HepG2 (cell line): ENCODE measurements around the gene RB1. TPM values are rescaled to one million over a fixed set of nuclear protein-coding genes. Genes with fewer than 3 reads are reported as not detected.
"Not testable (repeated sequence)": the region's sequence is repeated elsewhere in the genome, so short reads cannot be mapped to it uniquely, and the experiment has no call there.

Experiments
- ATAC-seq: fragments of 200-7000 bp; cut with Tn5 transposase; 3 replicates; pipeline ENCODE4 v1.9.1; 2020; ENCODE audit warnings: mild to moderate bottlenecking, moderate library complexity
- BruUV-seq: library from RNA; stranded (reverse); fragments of 400-500 nt; replicated peaks from 2 replicates; lab custom pipeline; 2021; lab: Mats Ljungman, UMichigan
- CTCF ChIA-PET: fragments of 300-600 bp; formaldehyde crosslinking; extraction: SDS; loops from one replicate; lab custom pipeline; 2021; ENCODE audit warnings: low total read pairs, inconsistent platforms, low intra/inter-chr PET ratio; lab: Yijun Ruan, JAX
- POLR2A ChIA-PET: fragments of 350-600 bp; sonication (Branson Sonifier 250); formaldehyde crosslinking; loops from one replicate; lab custom pipeline; 2020; ENCODE audit warnings: antibody characterized with exemption, inconsistent platforms; lab: Yijun Ruan, JAX
- DNase-seq: peaks from one replicate; pipeline ENCODE4 v3.0.0-alpha.2; 2015; ENCODE audit warnings: low spot score
- FAIRE-seq: peaks from 3 replicates; lab custom pipeline; 2011; peaks lifted over from hg19 to GRCh38; lab: Jason Lieb, UNC
- H2AFZ ChIP-seq: one replicate; pipeline ENCODE4 v1.6.1; 2011; ENCODE audit warnings: low read length, inconsistent platforms
- H3K27ac ChIP-seq: fragments of 300-600 bp; 3 replicates; pipeline ENCODE4 v1.8.0; 2011; ENCODE audit warnings: mixed run types, mild to moderate bottlenecking, mixed read lengths, low read length, inconsistent platforms; ENCODE audit not compliant: insufficient read depth; ENCODE audit errors: extremely low read length
- H3K27me3 ChIP-seq, 2 experiments: fragments of 200-600 bp in 1 of 2; 2 replicates in 1 of 2; 3 replicates in 1 of 2; pipeline versions ENCODE4 v1.6.0 to v1.8.0; 2011; ENCODE audit warnings: low read length in 2 of 2, mild to moderate bottlenecking in 2 of 2, moderate library complexity in 2 of 2, inconsistent platforms in 1 of 2; ENCODE audit not compliant: insufficient read depth in 2 of 2, control insufficient read depth in 1 of 2
- H3K36me3 ChIP-seq, 2 experiments: fragments of 200-600 bp in 1 of 2; replicated peaks in 1 of 2; 2 replicates in 1 of 2; 3 replicates in 1 of 2; pipeline versions ENCODE4 v1.5.1 to v1.8.0; 2011; ENCODE audit warnings: low read length in 2 of 2, inconsistent platforms in 1 of 2; ENCODE audit not compliant: insufficient read depth in 2 of 2, control insufficient read depth in 1 of 2
- H3K4me1 ChIP-seq: 2 replicates; pipeline ENCODE4 v1.5.1; 2012; ENCODE audit warnings: low read length, inconsistent platforms; ENCODE audit not compliant: insufficient read depth
- H3K4me2 ChIP-seq: 2 replicates; pipeline ENCODE4 v1.6.0; 2011; ENCODE audit warnings: low read depth, low read length, inconsistent platforms
- H3K4me3 ChIP-seq, 3 experiments: fragments of 200-600 bp in 1 of 3; sonication (generic), shearing (Covaris generic) in 1 of 3; replicated peaks in 1 of 3; 2 replicates each; pipeline ENCODE4 v1.5.1; 2011 to 2016; ENCODE audit warnings: low read length in 3 of 3, inconsistent platforms in 2 of 3, low read depth in 2 of 3, mild to moderate bottlenecking in 2 of 3, control low read depth in 1 of 3, mixed read lengths in 1 of 3; ENCODE audit not compliant: insufficient read depth in 1 of 3
- H3K79me2 ChIP-seq: one replicate; pipeline ENCODE4 v1.6.1; 2011; ENCODE audit warnings: low read length, inconsistent platforms; ENCODE audit not compliant: insufficient read depth
- H3K9ac ChIP-seq: 2 replicates; pipeline ENCODE4 v1.6.0; 2011; ENCODE audit warnings: mild to moderate bottlenecking, low read depth, low read length, inconsistent platforms; ENCODE audit not compliant: insufficient read depth
- H3K9me3 ChIP-seq: 2 replicates; pipeline ENCODE4 v1.5.1; 2012; ENCODE audit warnings: mild to moderate bottlenecking, low read length
- H4K20me1 ChIP-seq: 2 replicates; pipeline ENCODE4 v1.6.0; 2011; ENCODE audit warnings: inconsistent platforms, mild to moderate bottlenecking, low read length, moderate library complexity; ENCODE audit not compliant: insufficient read depth
- DR1 ChIP-seq: sonication (generic); formaldehyde crosslinking; IDR thresholded peaks from 2 replicates; pipeline ENCODE4 v1.8.0; 2021; ENCODE audit warnings: mild to moderate bottlenecking, missing genetic modification reagents, inconsistent platforms
- FOXO1 ChIP-seq: sonication (generic); formaldehyde crosslinking; IDR thresholded peaks from 2 replicates; pipeline ENCODE4 v1.4.0; 2020; ENCODE audit warnings: missing genetic modification reagents
- PTBP1 ChIP-seq: fragments of 200-400 bp; formaldehyde crosslinking; IDR thresholded peaks from 2 replicates; pipeline ENCODE4 v1.6.1; 2018; ENCODE audit warnings: low read length, low read depth; ENCODE audit not compliant: poor library complexity, severe bottlenecking
- RFX1 ChIP-seq: fragments of 450-650 bp; IDR thresholded peaks from 2 replicates; pipeline ENCODE4 v1.6.1; 2017
- RXRA ChIP-seq: sonication (generic); formaldehyde crosslinking; IDR thresholded peaks from 2 replicates; pipeline ENCODE4 v1.5.1; 2020; ENCODE audit warnings: missing genetic modification reagents
- TEAD3 ChIP-seq: optimal IDR thresholded peaks from 2 replicates; pipeline ENCODE3; 2016; ENCODE audit warnings: borderline replicate concordance
- ZNF44 ChIP-seq: sonication (generic); formaldehyde crosslinking; IDR thresholded peaks from 2 replicates; pipeline ENCODE4 v1.5.1; 2020; ENCODE audit warnings: mild to moderate bottlenecking, missing genetic modification reagents
- ZNF850 ChIP-seq: sonication (generic); formaldehyde crosslinking; conservative IDR thresholded peaks from 2 replicates; pipeline ENCODE4 v1.9.0; 2021; ENCODE audit warnings: mild to moderate bottlenecking, missing genetic modification reagents
- WGBS: methylation state at CpG from one replicate; pipeline ENCODE4 v1.1.6; 2017; ENCODE audit warnings: low lambda C conversion rate; 5-methylcytosine and 5-hydroxymethylcytosine counted together
- in situ Hi-C: cut with HindIII; loops from 2 replicates; pipeline ENCODE4 v1.10.0; 2017; ENCODE audit warnings: low pct_unique_long_range_greater_than_20kb; ENCODE audit not compliant: extremely low pct_ligation_motif_present
- intact Hi-C: fragments of 100-400 bp; cut with micrococcal nuclease; formaldehyde crosslinking; loops from one replicate; pipeline ENCODE4 v1.10.0; 2022; ENCODE audit not compliant: unreplicated experiment
- polyA plus RNA-seq, 8 experiments: library from polyadenylated mRNA; depleted of rRNA in 3 of 8; stranded (reverse) in 7 of 8; unstranded in 1 of 8; fragments of >200 nt; fragmentation: Illumina TruSeq in 4 of 8; extraction: Trizol in 4 of 8; gene quantifications; 2 replicates each; pipeline versions ENCODE4 v1.2.1 to v1.2.3, GENCODE V29; 2011 to 2016; ENCODE audit warnings: low read depth in 4 of 8, missing spikeins in 1 of 8, mixed read lengths in 1 of 8; ENCODE audit not compliant: insufficient read depth in 1 of 8
- total RNA-seq, 5 experiments: library from RNA; depleted of rRNA; stranded (reverse); fragments of >200 nt; fragmentation: Illumina TruSeq; extraction: Trizol; gene quantifications; 2 replicates each; pipeline ENCODE4 v1.2.3, GENCODE V29; 2016; ENCODE audit warnings: low read depth in 1 of 5
- TF ChIP-seq, protein P1 (sequence below): sonication (generic); formaldehyde crosslinking; IDR thresholded peaks from 2 replicates; pipeline ENCODE4 v1.4.0; 2020; ENCODE audit warnings: mild to moderate bottlenecking, missing genetic modification reagents

RB1 gene
- total and polyA plus RNA-seq, 2 of the 13 experiments (the other 11 are each of a cell fraction or from before 2014, with no cell fraction given): 15.6 to 23.7 TPM

DNA sequence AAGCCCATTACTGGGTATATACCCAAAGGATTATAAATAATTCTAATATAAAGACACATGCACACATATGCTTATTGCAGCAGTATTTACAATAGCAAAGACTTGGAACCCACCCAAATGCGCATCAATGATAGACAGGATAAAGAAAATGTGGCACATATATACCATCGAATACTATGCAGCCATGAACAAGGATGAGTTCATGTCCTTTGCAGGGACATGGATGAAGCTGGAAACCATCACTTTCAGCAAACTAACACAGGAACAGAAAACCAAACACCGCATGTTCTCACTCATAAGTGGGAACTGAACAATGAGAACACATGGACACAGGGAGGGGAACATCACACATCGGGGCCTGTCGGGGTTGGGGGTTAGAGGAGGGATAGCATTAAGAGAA is 118.5 kb downstream of the RB1 start:
- H4K20me1 ChIP-seq, H3K4me2 ChIP-seq, H3K4me1 ChIP-seq, BruUV-seq, H3K4me3 ChIP-seq, H3K36me3 ChIP-seq, H3K27me3 ChIP-seq, intact Hi-C loops, ATAC-seq, in situ Hi-C loops, H3K27ac ChIP-seq, POLR2A ChIA-PET, H3K79me2 ChIP-seq, DNase-seq, FAIRE-seq, CTCF ChIA-PET, H3K9ac ChIP-seq, H2AFZ ChIP-seq: not testable (repeated sequence)
- H3K9me3 ChIP-seq: peaks cover 17% of the 10 kb centered on the region; the same call in 1 of the 2 replicates
- 100% methylated on average over 5 of the region's 5 CpGs for WGBS

DNA sequence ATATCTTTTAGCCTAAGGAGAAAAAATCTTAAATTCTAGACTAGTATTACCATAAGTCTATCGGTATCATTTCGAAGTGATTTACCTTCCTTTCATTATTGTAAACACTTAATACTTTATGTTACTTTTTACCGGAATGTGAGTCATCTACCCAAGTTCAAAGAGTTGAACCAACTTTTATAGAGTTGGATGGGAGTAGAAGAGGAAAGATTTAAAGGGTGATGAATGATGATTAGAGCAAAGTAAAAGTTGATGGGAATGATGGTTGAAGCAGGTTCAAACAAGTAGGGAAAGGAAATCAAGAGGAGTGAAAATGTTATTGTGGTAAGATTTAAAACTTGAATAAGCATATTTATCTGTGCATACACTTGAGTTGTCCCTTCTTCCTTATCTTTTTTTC is 120.7 kb downstream of the RB1 start:
- intact Hi-C loops (no loop called here), in situ Hi-C loops (no loop called here)
- Histone ChIP-seq H3K36me3 (no peaks in the 10 kb centered on the region), H3K4me3 (no peak overlapping the region), H3K79me2 (no peaks in the 10 kb centered on the region), H3K27me3 (no peaks in the 10 kb centered on the region), H3K4me1 (0 out of 2 replicates have a peak, but pooled peaks cover 8% of the 10 kb centered on the region), H4K20me1 (no peaks in the 10 kb centered on the region), H3K9me3 (peaks cover 14% of the 10 kb centered on the region; the same call in 1 of the 2 replicates), H2AFZ (no peak overlapping the region), H3K27ac (no peak overlapping the region), H3K4me2 (no peak overlapping the region), H3K9ac (no peak overlapping the region)
- ATAC-seq (no peak), FAIRE-seq (no peak), DNase-seq (no peak)
- ChIA-PET CTCF (no interaction called here), POLR2A (no interaction called here)
- WGBS: 97% methylated on average over 3 of the region's 3 CpGs
- no TSS peak for BruUV-seq
- TF ChIP-seq RXRA (CRISPR knock-in tag) (no peak), ZNF850 (no peak), ZNF44 (no peak), RFX1 (no peak), PTBP1 (no peak), DR1 (CRISPR knock-in tag) (no peak), TEAD3 (no peak), FOXO1 (CRISPR knock-in tag) (no peak)
- TF ChIP-seq, protein P1, sequence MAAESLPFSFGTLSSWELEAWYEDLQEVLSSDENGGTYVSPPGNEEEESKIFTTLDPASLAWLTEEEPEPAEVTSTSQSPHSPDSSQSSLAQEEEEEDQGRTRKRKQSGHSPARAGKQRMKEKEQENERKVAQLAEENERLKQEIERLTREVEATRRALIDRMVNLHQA (CRISPR knock-in tag): no peak
